Measurements from ENCODE around the gene TNFRSF1A. TPM values are rescaled to one million over a fixed set of nuclear protein-coding genes. Genes with fewer than 3 reads are reported as not detected.

The TNFRSF1A gene
- total and polyA plus RNA-seq, 2 donors from 2014 or later: 99.6 to 186 TPM

- Histone ChIP-seq H3K27ac (ENCODE audit: low read depth in 2 of 2, low read length in 2 of 2) (peak overlapping the region; percentile 96), H3K4me1 (ENCODE audit: control insufficient read depth in 2 of 3, insufficient read depth in 2 of 3, low read depth in 1 of 3, low read length in 3 of 3) (peaks cover 2 to 32% (median 30%) of the 10 kb centered on the region in 3 donors), H3K9ac (ENCODE audit: low read length in 3 of 3) (peak overlapping the region in 2 of 3 donors; percentile 39 to 74), H3K36me3 (ENCODE audit: control insufficient read depth in 2 of 3, insufficient read depth in 3 of 3, low read length in 3 of 3) (no peaks in the 10 kb centered on the region), H3K4me3 (ENCODE audit: low read length in 3 of 3) (peak overlapping the region in 1 of 3 donors; percentile 29), H3K9me3 (ENCODE audit: control insufficient read depth in 2 of 3, insufficient read depth in 1 of 3, low read length in 3 of 3) (no peaks in the 10 kb centered on the region), H3K27me3 (ENCODE audit: control insufficient read depth, insufficient read depth, low read length) (no peaks in the 10 kb centered on the region)
- DNase-seq (peak in 3 of 5 donors; percentile 29 to 90 (median 44)), FAIRE-seq (peak; percentile 27)
- intact Hi-C loops (cut with DNase I): no loop called here
- no peak for TF ChIP-seq CTCF (IDR thresholded peaks at IDR 0.05; ENCODE audit: borderline replicate concordance, extremely low read depth, insufficient read depth)
These were observed 35.8 kb upstream of the TNFRSF1A start for GRCh38 chr12:6377667-6377994.

GRCh38 chr12:6376870-6377666 is 35.2 kb upstream of the TNFRSF1A start:
- DNase-seq (peak in 1 of 5 donors; percentile 21), FAIRE-seq (no peak)
- H3K27me3 ChIP-seq (ENCODE audit: control insufficient read depth, insufficient read depth, low read length): no peaks in the 10 kb centered on the region
- intact Hi-C loops (cut with DNase I): no loop called here
- H3K4me3 ChIP-seq (ENCODE audit: low read length in 3 of 3): peak overlapping the region in 2 of 3 donors; percentile 29 to 44
- no peak for TF ChIP-seq CTCF (IDR thresholded peaks at IDR 0.05; ENCODE audit: borderline replicate concordance, extremely low read depth, insufficient read depth)
- peak overlapping the region; percentile 96 for H3K27ac ChIP-seq (ENCODE audit: low read depth in 2 of 2, low read length in 2 of 2)
- H3K9me3 ChIP-seq (ENCODE audit: control insufficient read depth in 2 of 3, insufficient read depth in 1 of 3, low read length in 3 of 3): no peaks in the 10 kb centered on the region
- peak overlapping the region in 2 of 3 donors; percentile 39 to 74 for H3K9ac ChIP-seq (ENCODE audit: low read length in 3 of 3)
- no peaks in the 10 kb centered on the region for H3K36me3 ChIP-seq (ENCODE audit: control insufficient read depth in 2 of 3, insufficient read depth in 3 of 3, low read length in 3 of 3)
- peaks cover 3 to 30% (median 27%) of the 10 kb centered on the region in 3 donors for H3K4me1 ChIP-seq (ENCODE audit: control insufficient read depth in 2 of 3, insufficient read depth in 2 of 3, low read depth in 1 of 3, low read length in 3 of 3)

- peaks cover 3 to 30% (median 27%) of the 10 kb centered on the region in 3 donors for H3K4me1 ChIP-seq (ENCODE audit: control insufficient read depth in 2 of 3, insufficient read depth in 2 of 3, low read depth in 1 of 3, low read length in 3 of 3)
These were observed 34.4 kb upstream of the TNFRSF1A start for GRCh38 chr12:6376079-6376869.

More at GRCh38 chr12:6376079-6376869, 34.4 kb upstream of the TNFRSF1A start:
- Histone ChIP-seq H3K27ac (ENCODE audit: low read depth in 2 of 2, low read length in 2 of 2) (peak overlapping the region; percentile 96), H3K9me3 (ENCODE audit: control insufficient read depth in 2 of 3, insufficient read depth in 1 of 3, low read length in 3 of 3) (no peaks in the 10 kb centered on the region), H3K36me3 (ENCODE audit: control insufficient read depth in 2 of 3, insufficient read depth in 3 of 3, low read length in 3 of 3) (no peaks in the 10 kb centered on the region), H3K4me3 (ENCODE audit: low read length in 3 of 3) (peak overlapping the region in 2 of 3 donors; percentile 29 to 46), H3K9ac (ENCODE audit: low read length in 3 of 3) (peak overlapping the region in 2 of 3 donors; percentile 5 to 74), H3K27me3 (ENCODE audit: control insufficient read depth, insufficient read depth, low read length) (no peaks in the 10 kb centered on the region)
- intact Hi-C loops (cut with DNase I): no loop called here
- peak; percentile 32 for TF ChIP-seq CTCF (IDR thresholded peaks at IDR 0.05; ENCODE audit: borderline replicate concordance, extremely low read depth, insufficient read depth)
- FAIRE-seq (no peak), DNase-seq (peak; percentile 67 to 96 (median 78))

Measured in kidney (tissue), 14 donors.